Measurements from ENCODE around the gene KRTAP20-1.

- TF ChIP-seq ATF3 (IDR thresholded peaks at IDR 0.05) (no peak), CTCF (IDR thresholded peaks at IDR 0.05; ENCODE audit: low read depth, low read length, missing input control) (no peak)
These were observed 22.5 kb downstream of the KRTAP20-1 start for GRCh38 chr21:30638686-30639085.
